Type B pancreatic cell (in vitro differentiated cells): Measurements from ENCODE around the gene SYNRG. TPM values are rescaled to one million over a fixed set of nuclear protein-coding genes. Genes with fewer than 3 reads are reported as not detected.

Experiments
- DNase-seq: peaks from one replicate; pipeline ENCODE4 v3.0.0; 2021; ENCODE audit warnings: mixed read lengths; ENCODE audit not compliant: unreplicated experiment; ENCODE audit errors: extremely low spot score
- H3K27ac Mint-ChIP-seq: 2 replicates; pipeline ENCODE4 v1.8.0; 2021; ENCODE audit warnings: mild to moderate bottlenecking, mixed read lengths
- H3K27me3 Mint-ChIP-seq: 2 replicates; pipeline ENCODE4 v1.8.0; 2021; ENCODE audit warnings: mixed read lengths
- H3K36me3 Mint-ChIP-seq: 2 replicates; pipeline ENCODE4 v1.8.0; 2021; ENCODE audit warnings: mixed read lengths
- H3K4me1 Mint-ChIP-seq: one replicate; pipeline ENCODE4 v1.8.0; 2021; ENCODE audit warnings: mixed read lengths; ENCODE audit not compliant: unreplicated experiment
- H3K4me3 Mint-ChIP-seq: 2 replicates; pipeline ENCODE4 v1.8.0; 2021; ENCODE audit warnings: mild to moderate bottlenecking, mixed read lengths
- H3K9me3 Mint-ChIP-seq: 2 replicates; pipeline ENCODE4 v1.8.0; 2021; ENCODE audit warnings: mixed read lengths
- CTCF ChIP-seq: fragments of 200-600 bp; sonication (generic); conservative IDR thresholded peaks from 2 replicates; pipeline ENCODE4 v1.5.0; 2021; ENCODE audit warnings: antibody characterized with exemption, mild to moderate bottlenecking
- total RNA-seq: library from RNA; stranded (reverse); gene quantifications from 2 replicates; pipeline ENCODE4 v1.2.1, GENCODE V29; 2021; ENCODE audit warnings: low replicate concordance

Gene SYNRG
- total RNA-seq, 1 donor from 2014 or later, result 45.0 TPM

GRCh38 chr17:37502009-37502936 is 106.9 kb downstream of the SYNRG start:
- TF ChIP-seq CTCF, result no peak
- H3K27me3 Mint-ChIP-seq, result no peaks in the 10 kb centered on the region
- H3K4me3 Mint-ChIP-seq, result no peak overlapping the region
- DNase-seq, result no peak
- H3K9me3 Mint-ChIP-seq, result no peaks in the 10 kb centered on the region
- H3K27ac Mint-ChIP-seq, result no peak overlapping the region
- H3K36me3 Mint-ChIP-seq, result peaks cover 5% of the 10 kb centered on the region
- H3K4me1 Mint-ChIP-seq, result peaks cover 5% of the 10 kb centered on the region

GRCh38 chr17:37500378-37500777 is 108.8 kb downstream of the SYNRG start:
- Mint-ChIP-seq H3K27ac (no peak overlapping the region), H3K27me3 (no peaks in the 10 kb centered on the region), H3K36me3 (no peaks in the 10 kb centered on the region), H3K4me3 (no peak overlapping the region), H3K4me1 (peaks cover under 1% of the 10 kb centered on the region), H3K9me3 (no peaks in the 10 kb centered on the region)
- TF ChIP-seq CTCF, result no peak
- DNase-seq, result no peak

- Mint-ChIP-seq H3K27ac (no peak overlapping the region), H3K27me3 (no peaks in the 10 kb centered on the region), H3K4me1 (peaks cover 28% of the 10 kb centered on the region), H3K4me3 (no peak overlapping the region), H3K9me3 (no peaks in the 10 kb centered on the region), H3K36me3 (peaks cover 3% of the 10 kb centered on the region)
- no peak for DNase-seq
- no peak for TF ChIP-seq CTCF
Measured at GRCh38 chr17:37494971-37495370, 114.2 kb downstream of the SYNRG start.

DNA sequence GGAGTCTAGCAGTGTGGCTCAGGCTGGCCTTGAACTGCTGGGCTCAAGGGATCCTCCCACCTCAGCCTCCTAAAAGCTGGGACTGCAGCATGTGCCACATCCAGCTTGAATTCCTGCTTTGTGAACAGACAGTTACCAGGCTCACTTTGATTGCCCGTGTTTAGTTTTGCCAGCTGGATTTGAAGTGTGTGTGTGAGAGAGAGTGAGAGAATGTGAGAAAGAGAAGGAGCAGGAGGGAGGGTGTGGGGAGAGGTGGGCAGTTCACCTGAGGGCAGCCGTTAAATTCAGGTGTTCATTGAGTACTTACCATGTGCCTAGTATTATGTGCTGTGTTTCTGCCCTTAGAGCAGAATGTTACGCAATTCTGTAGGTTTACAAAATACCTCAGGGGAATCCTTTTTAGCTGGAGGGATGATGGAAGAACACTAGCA is 114.8 kb downstream of the SYNRG start:
- no peak overlapping the region for H3K4me3 Mint-ChIP-seq
- H3K9me3 Mint-ChIP-seq, result no peaks in the 10 kb centered on the region
- no peak for DNase-seq
- no peak for TF ChIP-seq CTCF
- peaks cover 28% of the 10 kb centered on the region for H3K4me1 Mint-ChIP-seq
- H3K27me3 Mint-ChIP-seq, result no peaks in the 10 kb centered on the region
- peaks cover 3% of the 10 kb centered on the region for H3K36me3 Mint-ChIP-seq
- peak overlapping the region; percentile 30 for H3K27ac Mint-ChIP-seq

DNA sequence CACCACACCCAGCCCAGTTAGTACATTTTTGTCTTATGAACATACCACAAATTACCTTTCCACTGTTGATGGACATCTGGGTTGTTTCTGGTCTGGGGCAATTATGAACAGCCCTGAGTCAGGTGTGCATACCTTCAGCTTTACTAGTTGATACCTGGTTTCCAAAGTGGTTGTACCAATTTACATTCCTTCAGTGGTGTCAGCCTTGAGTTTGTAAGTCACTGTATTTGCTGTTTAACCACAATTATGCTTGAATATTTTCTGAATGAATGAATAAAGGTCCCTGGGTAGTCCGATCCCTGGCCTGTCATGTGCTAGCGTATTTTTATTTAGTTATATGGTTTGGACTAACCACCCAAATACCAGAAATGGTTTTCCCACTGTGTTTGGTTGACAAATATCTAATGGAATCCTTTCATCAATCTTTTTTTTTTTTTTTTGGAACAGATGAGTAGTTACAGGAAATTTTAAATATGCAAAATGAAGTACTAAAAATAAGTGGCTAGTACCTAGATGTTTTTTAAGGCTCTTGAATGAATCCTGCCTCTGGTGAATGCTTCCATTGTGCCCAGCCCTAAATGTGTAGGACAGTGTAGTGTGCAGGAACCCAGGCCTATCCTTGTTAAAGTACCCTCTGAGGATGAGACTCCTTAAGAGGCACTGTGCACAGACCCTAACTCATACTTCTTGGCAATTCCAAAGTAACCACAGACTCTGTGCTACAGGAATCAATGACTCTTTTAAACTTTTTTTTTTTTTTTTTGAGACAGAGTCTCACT is 115.8 kb downstream of the SYNRG start:
- no peaks in the 10 kb centered on the region for H3K9me3 Mint-ChIP-seq
- H3K36me3 Mint-ChIP-seq, result peaks cover 3% of the 10 kb centered on the region
- TF ChIP-seq CTCF, result no peak
- peaks cover 5% of the 10 kb centered on the region for H3K27me3 Mint-ChIP-seq
- H3K27ac Mint-ChIP-seq, result peak overlapping the region; percentile 26
- H3K4me3 Mint-ChIP-seq, result no peak overlapping the region
- H3K4me1 Mint-ChIP-seq, result peaks cover 29% of the 10 kb centered on the region
- DNase-seq, result no peak
